Mucosa of rectum (tissue), 2 donors: Measurements from ENCODE around the gene MSMB.

Source experiments
- H3K27ac ChIP-seq, 2 donors: one replicate each; pipeline ENCODE4 v1.7.0; 2013; ENCODE audit warnings: inconsistent platforms in 2 of 2, low read depth in 2 of 2, low read length in 2 of 2
- H3K27me3 ChIP-seq, 2 donors: one replicate each; pipeline ENCODE4 v1.7.0; 2013; ENCODE audit warnings: low read length in 2 of 2; ENCODE audit not compliant: control insufficient read depth in 2 of 2, insufficient read depth in 2 of 2
- H3K36me3 ChIP-seq, 2 donors: one replicate each; pipeline ENCODE4 v1.7.0; 2013; ENCODE audit warnings: low read length in 2 of 2; ENCODE audit not compliant: control insufficient read depth in 2 of 2, insufficient read depth in 2 of 2
- H3K4me1 ChIP-seq, 2 donors: one replicate each; pipeline ENCODE4 v1.7.0; 2013; ENCODE audit warnings: low read length in 2 of 2, mild to moderate bottlenecking in 1 of 2; ENCODE audit not compliant: control insufficient read depth in 2 of 2, insufficient read depth in 2 of 2
- H3K4me3 ChIP-seq, 2 donors: one replicate each; pipeline ENCODE4 v1.7.0; 2013; ENCODE audit warnings: low read length in 2 of 2
- H3K9ac ChIP-seq, 2 donors: one replicate each; pipeline ENCODE4 v1.7.0; 2013; ENCODE audit warnings: low read length in 2 of 2, low read depth in 1 of 2, mild to moderate bottlenecking in 1 of 2
- H3K9me3 ChIP-seq, 2 donors: one replicate each; pipeline ENCODE4 v1.7.0; 2013; ENCODE audit warnings: low read length in 2 of 2; ENCODE audit not compliant: control insufficient read depth in 2 of 2
- donor health status: healthy.
- donor health status: Normal muscosa, but diverticular disease.

MSMB gene

DNA sequence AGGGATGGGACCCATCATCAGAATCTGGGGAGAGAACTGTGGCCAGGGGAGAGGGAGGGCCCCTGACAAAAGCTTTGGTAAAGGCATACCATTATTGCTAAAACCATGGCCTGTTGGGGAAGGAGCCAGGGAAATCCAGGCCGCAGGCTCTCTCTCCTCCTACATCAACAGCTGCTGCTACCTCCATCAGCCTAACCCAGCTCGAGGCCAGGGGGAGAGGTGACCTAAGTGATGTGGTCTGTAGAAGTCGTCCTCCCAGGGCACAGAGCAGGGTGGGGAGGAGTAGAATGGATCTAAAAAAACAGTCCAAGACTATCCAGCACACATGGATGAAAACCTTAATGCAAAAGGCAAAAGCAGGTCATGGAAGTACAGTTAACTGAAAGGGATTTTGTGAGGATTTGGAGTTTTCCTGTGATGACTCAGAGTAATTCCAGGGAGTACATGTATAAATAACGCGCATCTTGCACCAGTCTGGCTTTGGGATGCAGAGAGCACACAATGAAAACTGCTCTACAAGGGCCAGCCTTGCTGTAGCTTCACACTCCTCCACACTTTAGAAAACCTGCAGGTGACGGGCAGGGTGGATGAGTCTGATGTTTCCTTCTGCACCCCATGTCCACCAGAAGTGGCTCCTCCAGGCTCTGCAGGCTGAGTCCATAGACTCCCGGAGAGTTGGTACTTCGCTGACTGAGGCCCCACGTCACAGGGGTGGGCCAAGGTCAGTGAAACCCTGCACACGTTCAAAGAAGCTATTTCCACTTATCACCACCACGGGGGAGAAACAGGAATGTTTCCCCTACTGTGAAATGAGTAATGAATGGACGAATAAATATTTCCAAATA lies 38.5 kb upstream of the MSMB start:
- Histone ChIP-seq H3K4me3 (no peak overlapping the region), H3K36me3 (no peaks in the 10 kb centered on the region), H3K9ac (no peak overlapping the region), H3K4me1 (no peaks in the 10 kb centered on the region), H3K27me3 (no peaks in the 10 kb centered on the region), H3K9me3 (no peaks in the 10 kb centered on the region), H3K27ac (no peak overlapping the region)

DNA sequence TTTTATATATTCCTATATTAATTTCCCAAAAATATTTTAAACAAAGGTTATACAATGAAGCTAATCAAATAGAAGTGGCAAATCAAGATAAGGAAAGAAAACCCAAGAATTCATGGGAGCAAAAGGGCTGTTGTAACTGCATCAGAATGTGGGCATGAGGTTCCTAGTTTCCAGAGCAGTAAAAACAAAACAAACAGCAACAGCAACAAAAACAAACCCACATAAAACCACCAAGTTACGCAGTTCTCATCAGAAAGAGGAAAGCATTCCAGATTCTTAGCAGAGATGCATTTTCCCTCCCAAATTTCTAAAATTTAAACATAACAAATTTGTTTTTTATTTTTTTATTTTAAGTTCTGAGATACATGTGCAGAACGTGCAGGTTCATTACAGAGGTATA lies 34.8 kb upstream of the MSMB start:
- Histone ChIP-seq H3K9ac (no peak overlapping the region), H3K36me3 (no peaks in the 10 kb centered on the region), H3K27ac (no peak overlapping the region), H3K4me1 (no peaks in the 10 kb centered on the region), H3K27me3 (no peaks in the 10 kb centered on the region), H3K4me3 (no peak overlapping the region), H3K9me3 (no peaks in the 10 kb centered on the region)

DNA sequence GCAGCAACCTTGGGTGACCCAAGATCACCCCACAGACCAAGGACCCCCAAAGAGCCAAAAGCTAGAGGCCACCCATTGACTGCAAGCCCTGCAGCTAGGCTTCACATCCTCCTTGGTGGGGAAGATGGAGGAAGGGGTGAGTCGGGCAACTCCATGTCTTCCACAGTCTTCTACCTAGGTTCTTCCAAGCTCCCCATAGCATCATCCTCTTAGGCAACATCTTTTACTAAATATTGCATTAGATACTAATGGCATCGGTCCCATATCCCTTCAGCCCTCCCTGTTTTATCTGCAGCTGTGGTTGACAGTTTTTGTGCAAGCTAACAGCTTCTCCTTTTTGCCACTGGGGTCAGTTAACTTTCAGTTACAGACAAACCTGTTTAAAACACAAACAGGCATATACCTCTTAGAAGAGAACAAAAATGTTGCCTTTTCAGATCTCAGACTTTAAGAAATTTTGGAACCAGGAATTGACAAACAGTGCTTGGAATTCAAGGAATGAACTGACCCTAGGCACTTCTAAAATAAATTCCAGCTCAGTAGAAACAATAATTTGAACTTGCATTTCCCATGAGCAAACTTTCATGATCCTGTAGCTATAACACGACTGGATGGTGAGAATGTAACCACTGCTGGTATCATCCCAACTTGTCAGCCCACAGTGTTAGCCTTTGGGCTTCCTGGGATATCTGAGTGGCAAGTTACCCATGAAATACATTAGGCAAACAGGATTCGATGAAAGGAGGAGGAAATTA lies 33.9 kb upstream of the MSMB start:
- no peaks in the 10 kb centered on the region for H3K27me3 ChIP-seq
- H3K9me3 ChIP-seq: no peaks in the 10 kb centered on the region
- no peaks in the 10 kb centered on the region for H3K36me3 ChIP-seq
- H3K27ac ChIP-seq: no peak overlapping the region
- no peak overlapping the region for H3K4me3 ChIP-seq
- H3K9ac ChIP-seq: no peak overlapping the region
- H3K4me1 ChIP-seq: no peaks in the 10 kb centered on the region

DNA sequence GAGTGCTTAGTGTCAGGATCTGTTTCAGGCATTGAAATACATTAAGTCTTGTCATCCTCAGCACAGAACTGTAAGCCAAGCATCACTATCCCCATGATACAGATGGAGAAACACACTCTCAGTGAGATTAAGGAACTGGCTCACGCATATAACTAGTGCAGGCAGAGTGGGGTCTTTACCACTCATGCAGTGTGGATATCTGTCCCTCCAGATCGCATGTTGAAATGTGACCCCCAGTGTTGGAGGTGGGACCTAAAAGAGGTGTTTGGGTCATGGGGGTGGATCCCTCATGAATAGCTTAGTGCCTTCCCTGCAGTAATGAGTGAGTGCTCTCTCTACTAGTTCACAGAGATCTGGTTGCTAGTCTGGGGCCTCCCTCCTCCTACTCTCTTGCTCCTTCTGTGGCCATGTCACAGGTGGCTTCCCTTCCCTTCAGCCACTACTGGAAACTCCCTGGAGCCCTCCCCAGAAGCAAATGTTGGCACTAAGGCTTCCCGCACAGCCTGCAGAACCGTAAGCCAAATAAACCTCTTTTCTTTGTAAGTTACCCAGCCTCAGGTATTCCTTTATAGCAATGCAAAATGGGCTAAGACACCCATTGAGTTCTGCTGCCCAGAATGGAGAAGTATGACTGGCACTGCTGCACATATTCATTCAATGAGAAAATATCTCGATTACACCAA lies 31.8 kb upstream of the MSMB start:
- Histone ChIP-seq H3K27ac (no peak overlapping the region), H3K4me1 (no peaks in the 10 kb centered on the region), H3K4me3 (no peak overlapping the region)

DNA sequence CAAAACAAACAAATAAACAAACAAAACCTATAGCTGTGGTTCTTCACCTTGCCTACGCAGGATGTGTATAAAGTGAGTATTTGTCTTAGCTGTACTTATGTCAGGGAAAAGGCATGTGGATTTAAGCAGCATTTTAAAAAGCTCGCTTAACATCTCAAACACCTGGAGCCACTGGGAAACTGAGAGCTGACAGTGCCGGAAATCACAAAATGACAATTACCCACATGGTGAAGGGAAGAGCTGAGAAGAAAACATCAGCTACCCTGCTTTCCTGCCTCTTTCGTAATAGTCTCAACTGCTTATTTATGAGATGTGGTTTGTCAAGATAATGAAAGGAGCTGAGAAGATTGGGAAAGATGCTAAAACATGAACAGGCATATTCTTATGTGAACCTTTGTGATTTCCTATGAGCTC lies 31.1 kb upstream of the MSMB start:
- no peak overlapping the region for H3K9ac ChIP-seq
- no peak overlapping the region for H3K4me3 ChIP-seq
- H3K36me3 ChIP-seq: no peaks in the 10 kb centered on the region
- H3K4me1 ChIP-seq: no peaks in the 10 kb centered on the region
- no peak overlapping the region for H3K27ac ChIP-seq
- H3K9me3 ChIP-seq: no peaks in the 10 kb centered on the region
- no peaks in the 10 kb centered on the region for H3K27me3 ChIP-seq

More for the DNA sequence above, 31.8 kb upstream of the MSMB start:
- no peak overlapping the region for H3K9ac ChIP-seq
- no peaks in the 10 kb centered on the region for H3K36me3 ChIP-seq
- no peaks in the 10 kb centered on the region for H3K9me3 ChIP-seq
- H3K27me3 ChIP-seq: no peaks in the 10 kb centered on the region

DNA sequence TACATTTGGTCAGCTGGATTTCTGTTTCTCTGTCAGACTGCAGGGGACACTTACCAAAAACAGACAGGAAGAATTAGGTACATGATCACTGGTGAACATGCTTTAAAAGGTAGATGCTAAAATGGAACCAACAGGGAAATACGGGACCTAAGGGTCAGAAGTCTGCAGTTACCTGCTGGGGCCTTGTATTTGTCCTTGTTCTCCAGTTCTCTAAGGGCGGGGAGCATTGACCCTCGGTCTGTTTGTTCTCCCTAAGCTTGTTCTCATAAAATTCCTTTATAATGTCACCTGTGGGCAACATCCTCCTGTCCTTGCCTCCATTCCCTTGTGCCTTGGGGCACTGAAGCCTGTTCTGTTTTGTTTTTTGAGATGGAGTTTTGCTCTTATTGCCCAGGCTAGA lies 29.8 kb upstream of the MSMB start:
- H3K27me3 ChIP-seq: no peaks in the 10 kb centered on the region

DNA sequence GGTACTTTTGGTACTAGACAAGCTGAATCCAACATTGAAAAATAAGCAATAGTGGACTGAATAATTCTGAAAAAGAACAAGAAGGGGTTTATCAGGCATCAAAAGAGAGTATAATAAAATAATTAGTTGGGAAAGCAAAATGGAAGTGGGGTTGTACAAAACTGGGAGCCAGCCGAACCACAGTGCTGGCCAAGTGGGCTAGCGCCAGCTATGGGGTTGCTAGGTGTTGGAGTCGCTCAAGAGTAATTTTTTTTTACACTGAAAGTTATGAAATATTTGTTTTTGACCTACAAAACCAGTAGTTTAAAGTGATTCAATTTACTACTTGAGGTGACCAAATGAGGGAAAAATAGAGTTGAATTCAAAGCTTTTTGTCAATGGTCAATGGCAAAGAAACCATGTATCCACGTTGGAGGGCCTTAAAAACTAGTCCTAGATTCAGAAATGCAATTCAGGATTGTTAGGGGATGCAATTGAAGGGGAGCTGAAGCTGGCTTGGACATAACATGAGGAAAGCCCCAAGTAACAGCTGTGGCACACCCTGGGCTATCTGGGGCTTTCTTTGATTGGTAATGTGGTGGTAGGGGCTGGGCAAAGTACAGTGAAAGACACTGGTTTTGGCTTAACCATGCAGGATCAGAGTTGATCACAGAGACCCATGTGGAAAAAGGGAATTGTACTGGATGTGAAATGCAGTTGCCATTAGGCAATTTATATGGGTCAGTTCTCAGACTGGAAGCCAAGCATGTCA lies 28.3 kb upstream of the MSMB start:
- Histone ChIP-seq H3K27me3 (no peaks in the 10 kb centered on the region), H3K36me3 (no peaks in the 10 kb centered on the region), H3K27ac (no peak overlapping the region)

More for the DNA sequence above, 29.8 kb upstream of the MSMB start:
- Histone ChIP-seq H3K4me1 (no peaks in the 10 kb centered on the region), H3K27ac (no peak overlapping the region), H3K9me3 (no peaks in the 10 kb centered on the region), H3K9ac (no peak overlapping the region), H3K4me3 (no peak overlapping the region), H3K36me3 (no peaks in the 10 kb centered on the region)

DNA sequence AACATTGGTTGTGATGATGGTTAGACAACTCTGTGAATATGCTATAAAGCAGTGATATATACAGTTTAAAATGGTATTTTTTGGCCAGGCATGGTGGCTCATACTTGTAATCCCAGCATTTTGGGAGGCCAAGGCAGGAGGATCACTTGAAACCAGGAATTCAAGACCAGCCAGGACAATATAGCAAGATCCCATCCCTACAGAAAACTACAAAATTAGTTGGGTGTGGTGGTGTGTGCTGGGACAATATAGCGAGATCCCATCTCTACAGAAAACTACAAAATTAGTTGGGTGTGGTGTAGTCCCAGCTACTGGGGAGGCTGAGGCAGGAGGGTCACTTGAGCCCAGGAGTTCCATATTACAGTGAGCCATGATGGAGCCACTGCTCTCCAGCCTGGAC lies 27.5 kb upstream of the MSMB start:
- no peaks in the 10 kb centered on the region for H3K36me3 ChIP-seq
- no peak overlapping the region for H3K4me3 ChIP-seq
- no peak overlapping the region for H3K27ac ChIP-seq
- no peaks in the 10 kb centered on the region for H3K9me3 ChIP-seq
- H3K4me1 ChIP-seq: no peaks in the 10 kb centered on the region
- H3K27me3 ChIP-seq: no peaks in the 10 kb centered on the region
- no peak overlapping the region for H3K9ac ChIP-seq

More for the DNA sequence above, 28.3 kb upstream of the MSMB start:
- H3K9me3 ChIP-seq: no peaks in the 10 kb centered on the region
- H3K4me1 ChIP-seq: no peaks in the 10 kb centered on the region
- no peak overlapping the region for H3K9ac ChIP-seq
- no peak overlapping the region for H3K4me3 ChIP-seq

DNA sequence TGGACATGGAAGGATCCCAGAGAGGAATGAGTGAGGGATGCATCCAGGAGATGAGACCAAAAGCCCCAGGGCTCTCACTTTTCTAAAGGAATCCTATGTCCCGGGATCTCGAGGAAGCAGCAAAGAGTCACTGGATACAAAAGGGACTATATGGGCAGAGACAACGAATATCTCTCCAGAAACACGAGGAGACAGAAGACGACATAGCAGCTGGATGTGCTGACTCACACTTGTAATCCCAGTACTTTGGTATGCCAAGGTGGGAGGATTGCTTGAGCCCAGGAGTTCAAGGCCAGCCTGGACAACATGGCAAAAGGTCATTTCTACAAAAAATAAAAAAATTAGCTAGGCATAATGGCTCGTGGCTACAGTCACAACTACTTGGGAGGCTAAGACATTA lies 24.7 kb upstream of the MSMB start:
- no peak overlapping the region for H3K4me3 ChIP-seq
- no peaks in the 10 kb centered on the region for H3K9me3 ChIP-seq
- no peak overlapping the region for H3K9ac ChIP-seq
- H3K36me3 ChIP-seq: no peaks in the 10 kb centered on the region
- no peak overlapping the region for H3K27ac ChIP-seq
- no peaks in the 10 kb centered on the region for H3K4me1 ChIP-seq
- no peaks in the 10 kb centered on the region for H3K27me3 ChIP-seq
